Neural cell (in vitro differentiated cells): Measurements from ENCODE around the gene NKPD1. TPM values are rescaled to one million over a fixed set of nuclear protein-coding genes. Genes with fewer than 3 reads are reported as not detected.
A peak's percentile ranks its signal among the peaks of the same experiment; 100 is the strongest.

Experiments
- H2AFZ ChIP-seq: fragments of 200-600, 300-800 bp; sonication (generic), shearing (Covaris generic); 2 replicates; pipeline ENCODE4 v1.6.0; 2014; ENCODE audit warnings: low read depth, mild to moderate bottlenecking, antibody characterized with exemption, low read length, moderate library complexity
- H3F3A ChIP-seq: fragments of 200-600 bp; shearing (Covaris generic); 2 replicates; pipeline ENCODE4 v1.6.1; 2016; ENCODE audit warnings: mild to moderate bottlenecking, moderate library complexity, mixed read lengths, antibody characterized with exemption, low read length; ENCODE audit not compliant: insufficient read depth, poor library complexity, severe bottlenecking
- H3K27ac ChIP-seq: fragments of 200-600, 300-800 bp; sonication (generic), shearing (Covaris generic); 2 replicates; pipeline ENCODE4 v1.5.1; 2014; ENCODE audit warnings: mild to moderate bottlenecking, low read length, moderate library complexity
- H3K27me3 ChIP-seq: fragments of 300-800, 200-600 bp; sonication (generic), shearing (Covaris generic); 2 replicates; pipeline ENCODE4 v1.6.0; 2014; ENCODE audit warnings: mild to moderate bottlenecking, low read depth, low read length, moderate library complexity; ENCODE audit not compliant: insufficient read depth
- H3K36me3 ChIP-seq: fragments of 300-800, 200-600 bp; sonication (generic), shearing (Covaris generic); 2 replicates; pipeline ENCODE4 v1.5.1; 2014; ENCODE audit warnings: mild to moderate bottlenecking, antibody characterized with exemption, low read length, moderate library complexity; ENCODE audit not compliant: insufficient read depth
- H3K4me2 ChIP-seq: fragments of 300-800, 200-600 bp; sonication (generic), shearing (Covaris generic); 2 replicates; pipeline ENCODE4 v1.6.0; 2014; ENCODE audit warnings: mild to moderate bottlenecking, low read length
- H3K4me3 ChIP-seq: fragments of 300-800, 200-600 bp; sonication (generic), shearing (Covaris generic); 2 replicates; pipeline ENCODE4 v1.5.1; 2014; ENCODE audit warnings: mild to moderate bottlenecking, low read length, moderate library complexity
- H3K79me2 ChIP-seq: fragments of 200-600 bp; shearing (Covaris generic); replicated peaks from 2 replicates; pipeline ENCODE4 v1.6.0; 2014; ENCODE audit warnings: mild to moderate bottlenecking, low read length, moderate library complexity; ENCODE audit not compliant: insufficient read depth
- H3K9ac ChIP-seq: fragments of 300-800, 200-600 bp; sonication (generic), shearing (Covaris generic); 2 replicates; pipeline ENCODE4 v1.6.1; 2016; ENCODE audit warnings: mild to moderate bottlenecking, low read length, mixed read lengths
- H3K9me2 ChIP-seq: fragments of 200-600 bp; shearing (Covaris generic); 2 replicates; pipeline ENCODE4 v1.6.1; 2016; ENCODE audit warnings: mild to moderate bottlenecking, low read length, mixed read lengths; ENCODE audit not compliant: insufficient read depth
- H3K9me3 ChIP-seq: fragments of 200-600, 300-800 bp; sonication (generic), shearing (Covaris generic); 2 replicates; pipeline ENCODE4 v1.6.1; 2016; ENCODE audit warnings: mild to moderate bottlenecking, mixed run types, low read length, moderate library complexity, mixed read lengths
- H4K20me1 ChIP-seq: fragments of 200-600 bp; shearing (Covaris generic); 2 replicates; pipeline ENCODE4 v1.6.1; 2016; ENCODE audit warnings: mild to moderate bottlenecking, mixed run types; ENCODE audit not compliant: insufficient read depth
- CTCF ChIP-seq: fragments of 450-650 bp; IDR thresholded peaks from 2 replicates; pipeline ENCODE4 v1.5.1; 2014; ENCODE audit warnings: antibody characterized with exemption, mild to moderate bottlenecking, moderate library complexity; ENCODE audit not compliant: poor library complexity, severe bottlenecking
- EP300 ChIP-seq: fragments of 450-650 bp; conservative IDR thresholded peaks from 2 replicates; pipeline ENCODE4 v1.6.1; 2014; ENCODE audit warnings: antibody characterized with exemption, mild to moderate bottlenecking, moderate library complexity; ENCODE audit not compliant: poor library complexity, severe bottlenecking
- EZH2 ChIP-seq: fragments of 200-600, 300-800 bp; shearing (Covaris generic), sonication (generic); IDR thresholded peaks from 2 replicates; pipeline ENCODE4 v1.6.1; 2014; ENCODE audit warnings: antibody characterized with exemption, low read length, borderline replicate concordance, mild to moderate bottlenecking; ENCODE audit not compliant: insufficient read depth, poor library complexity, severe bottlenecking
- MXI1 ChIP-seq: fragments of 450-650 bp; conservative IDR thresholded peaks from 2 replicates; pipeline ENCODE4 v1.6.1; 2014; ENCODE audit warnings: antibody characterized with exemption, mild to moderate bottlenecking; ENCODE audit not compliant: poor library complexity, severe bottlenecking
- POLR2AphosphoS5 ChIP-seq: IDR thresholded peaks from 2 replicates; pipeline ENCODE4 v1.6.1; 2012
- RAD21 ChIP-seq: fragments of 450-650 bp; conservative IDR thresholded peaks from 2 replicates; pipeline ENCODE4 v1.6.1; 2014; ENCODE audit warnings: antibody characterized with exemption, mild to moderate bottlenecking, moderate library complexity
- REST ChIP-seq: IDR thresholded peaks from 2 replicates; pipeline ENCODE4 v1.6.1; 2012; ENCODE audit warnings: borderline replicate concordance
- SMC3 ChIP-seq: fragments of 450-650 bp; conservative IDR thresholded peaks from 2 replicates; pipeline ENCODE4 v1.6.1; 2014; ENCODE audit warnings: antibody characterized with exemption, mild to moderate bottlenecking, moderate library complexity; ENCODE audit not compliant: poor library complexity
- TAF1 ChIP-seq: IDR thresholded peaks from 2 replicates; pipeline ENCODE4 v1.6.1; 2012; ENCODE audit warnings: low read depth
- polyA plus RNA-seq: library from polyadenylated mRNA; depleted of rRNA; stranded (reverse); fragments of >200 nt; gene quantifications from 2 replicates; pipeline ENCODE4 v1.2.3, GENCODE V29; 2014

NKPD1 gene
- polyA plus RNA-seq, 1 donor from 2014 or later, result 2.8 TPM

- no peaks in the 10 kb centered on the region for H4K20me1 ChIP-seq
- H2AFZ ChIP-seq, result peak within 1 kb of the TSS; percentile 65
- no peaks in the 10 kb centered on the region for H3F3A ChIP-seq
- TF ChIP-seq SMC3, result no peak
- no peak for TF ChIP-seq EP300
- no peak for TF ChIP-seq MXI1
- TF ChIP-seq EZH2, result no peak
- no peak for TF ChIP-seq TAF1
- no peak for TF ChIP-seq RAD21
- TF ChIP-seq POLR2AphosphoS5, result peak; percentile 88
- no peak for TF ChIP-seq CTCF
- TF ChIP-seq REST, result peak; percentile 50
- no peaks in the 10 kb centered on the region for H3K36me3 ChIP-seq
- peak within 1 kb of the TSS; percentile 84 for H3K4me2 ChIP-seq
- H3K79me2 ChIP-seq, result no peaks in the 10 kb centered on the region
- peak within 1 kb of the TSS; percentile 71 for H3K9ac ChIP-seq
- H3K27ac ChIP-seq, result peak within 1 kb of the TSS; percentile 71
- H3K4me3 ChIP-seq, result peak within 1 kb of the TSS; percentile 81
- no peaks in the 10 kb centered on the region for H3K9me3 ChIP-seq
- no peaks in the 10 kb centered on the region for H3K9me2 ChIP-seq
- no peaks in the 10 kb centered on the region for H3K27me3 ChIP-seq
Observed at GRCh38 chr19:45177817-45178261, 17.1 kb upstream of the NKPD1 start, which contains the start of gene TRAPPC6A. TSS of gene TRAPPC6A (minus strand) at chr19:45178237. CDS start at chr19:45178218, 19 bp downstream.

- Histone ChIP-seq H3K9ac (no peak overlapping the region), H3F3A (no peaks in the 10 kb centered on the region), H3K9me3 (no peaks in the 10 kb centered on the region), H3K79me2 (no peaks in the 10 kb centered on the region), H3K36me3 (no peaks in the 10 kb centered on the region), H3K9me2 (no peaks in the 10 kb centered on the region), H3K4me3 (no peak overlapping the region), H3K27me3 (no peaks in the 10 kb centered on the region), H3K27ac (no peak overlapping the region), H3K4me2 (no peak overlapping the region), H4K20me1 (no peaks in the 10 kb centered on the region), H2AFZ (no peak overlapping the region)
- TF ChIP-seq TAF1 (no peak), RAD21 (no peak), EP300 (no peak), EZH2 (no peak), POLR2AphosphoS5 (no peak), CTCF (no peak), SMC3 (no peak), MXI1 (no peak), REST (no peak)
Observed at GRCh38 chr19:45175515-45176345, 14.9 kb upstream of the NKPD1 start.
